GM10266 (cell line): ENCODE measurements around the gene MAN1A1.
"Not testable (repeated sequence)": the region's sequence is repeated elsewhere in the genome, so short reads cannot be mapped to it uniquely, and the experiment has no call there.

Experiments
- DNase-seq: peaks from one replicate; pipeline ENCODE4 v3.0.0; 2012; ENCODE audit errors: extremely low spot score
- CTCF ChIP-seq: IDR thresholded peaks from 2 replicates; pipeline ENCODE4 v1.5.1; 2012; ENCODE audit warnings: mild to moderate bottlenecking, low read depth; ENCODE audit not compliant: control insufficient read depth, insufficient read depth; ENCODE audit errors: missing control alignments

MAN1A1 gene

DNA sequence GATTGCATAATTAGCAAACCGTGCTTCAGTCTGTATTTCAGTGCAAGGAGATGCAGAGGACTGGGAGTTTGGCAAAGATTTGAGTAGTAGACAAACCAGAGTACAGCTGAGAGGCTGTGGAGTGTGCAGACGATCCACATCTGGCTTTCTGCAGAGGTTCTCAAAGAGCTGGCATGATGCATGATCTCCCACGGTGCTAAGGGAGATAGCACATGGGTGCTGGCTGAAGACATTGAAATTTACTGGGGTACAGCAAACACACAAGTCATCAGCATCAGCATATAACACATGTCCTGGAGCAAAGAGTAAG lies 192.1 kb downstream of the MAN1A1 start:
- no peak for TF ChIP-seq CTCF
- no peak for DNase-seq

DNA sequence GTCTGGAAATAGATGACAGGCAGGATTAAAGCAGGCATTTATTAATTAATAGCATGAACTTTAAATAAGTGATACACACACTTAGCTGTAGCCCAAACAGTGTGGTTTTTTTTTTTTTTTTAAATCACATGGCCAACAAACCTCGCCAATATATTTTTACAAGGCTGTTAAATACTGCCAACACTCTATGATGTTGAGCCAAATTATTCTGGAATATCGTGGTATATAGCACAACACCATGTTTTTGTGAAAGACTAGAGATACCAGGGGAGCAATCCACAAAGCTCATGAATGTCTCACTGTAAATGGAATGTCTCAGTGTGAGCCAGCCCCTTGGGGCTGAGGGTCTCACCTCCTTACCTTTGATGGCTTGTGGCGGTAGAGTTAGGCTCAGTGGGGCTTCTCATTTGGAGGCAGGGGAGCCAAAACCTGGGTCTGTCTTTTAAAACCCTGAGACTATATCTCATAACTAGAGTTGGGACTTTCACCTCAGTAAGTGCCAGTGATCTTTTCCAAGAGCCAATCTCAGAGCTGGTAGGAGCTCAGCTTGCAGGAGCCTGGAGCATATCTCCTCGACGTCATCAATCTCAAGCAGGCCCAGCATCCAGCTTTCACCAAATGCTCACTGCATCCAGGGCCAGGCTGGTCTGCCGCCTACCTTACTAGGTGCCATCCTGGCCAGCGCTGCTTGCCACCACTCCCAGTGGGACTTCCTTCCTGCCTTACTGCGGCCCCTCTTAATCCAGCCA lies 192.6 kb downstream of the MAN1A1 start:
- no peak for TF ChIP-seq CTCF
- DNase-seq, result no peak

GRCh38 chr6:119156082-119156481 lies 193.5 kb downstream of the MAN1A1 start:
- DNase-seq, result not testable (repeated sequence)

DNA sequence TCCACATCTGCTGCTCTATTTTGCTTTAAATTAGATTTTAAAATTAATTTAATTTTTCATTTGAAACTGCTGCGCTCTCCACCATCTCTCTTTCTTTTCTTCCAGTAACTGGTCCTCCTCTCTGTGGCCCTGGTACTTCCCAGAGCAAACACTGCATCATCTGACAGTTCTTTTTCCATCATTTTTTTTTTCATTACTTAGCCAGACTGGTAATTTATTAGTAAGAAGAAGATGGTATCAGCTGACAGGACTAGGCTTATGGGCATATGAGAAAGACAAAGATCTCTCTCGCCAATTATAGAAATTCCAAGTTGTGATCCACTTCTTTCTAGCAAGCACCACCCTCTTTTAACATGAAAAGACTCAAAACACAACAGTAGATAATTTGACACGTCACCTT lies 197.4 kb downstream of the MAN1A1 start:
- no peak for TF ChIP-seq CTCF
- no peak for DNase-seq

DNA sequence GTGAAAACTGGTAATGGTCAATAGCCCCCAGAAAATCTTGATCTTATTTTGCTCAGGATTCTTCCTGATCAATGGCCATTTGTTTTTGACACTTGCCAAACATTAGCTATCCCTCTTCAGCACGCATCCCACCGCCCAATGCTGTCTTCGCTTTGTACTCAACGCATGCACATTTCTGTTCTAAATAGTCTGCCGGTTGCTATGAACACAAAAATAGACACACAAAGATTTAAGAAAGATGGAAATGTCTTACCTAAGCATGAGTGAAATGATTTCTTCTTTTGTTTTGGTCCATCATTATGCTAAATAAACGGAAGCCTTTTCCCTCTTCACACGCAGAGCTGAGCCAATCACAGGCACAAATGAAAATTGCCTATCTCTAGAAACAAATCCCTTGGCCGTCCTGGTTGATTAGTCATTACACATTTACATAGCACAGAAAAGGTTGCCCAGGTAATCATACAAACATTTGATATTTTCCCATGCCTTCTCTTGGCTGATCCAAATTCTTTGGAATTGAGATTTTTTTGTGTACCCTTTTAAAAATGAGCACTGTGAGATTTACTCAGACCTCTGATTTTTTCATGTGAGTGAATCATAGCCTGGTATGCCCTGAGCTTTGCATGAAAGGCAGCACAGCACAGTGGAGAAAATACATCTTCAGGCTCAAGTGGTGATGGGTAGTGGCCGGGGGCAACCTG lies 200.6 kb downstream of the MAN1A1 start:
- DNase-seq, result no peak
- TF ChIP-seq CTCF, result no peak

- DNase-seq, result peak; percentile 51
- TF ChIP-seq CTCF, result peak; percentile 63
Observed at GRCh38 chr6:119148098-119148824, 201.3 kb downstream of the MAN1A1 start.

GRCh38 chr6:119147101-119148053 lies 202.2 kb downstream of the MAN1A1 start:
- TF ChIP-seq CTCF, result no peak

More at GRCh38 chr6:119147101-119148053, 202.2 kb downstream of the MAN1A1 start:
- DNase-seq, result peak; percentile 68
